ENCODE results near the gene THBD. TPM values are rescaled to one million over a fixed set of nuclear protein-coding genes. Genes with fewer than 3 reads are reported as not detected.

Gene THBD
- total and polyA plus RNA-seq, 2 of the 4 experiments (the other 2 are of a cell fraction), result 0.07 TPM; not detected in 1

DNA sequence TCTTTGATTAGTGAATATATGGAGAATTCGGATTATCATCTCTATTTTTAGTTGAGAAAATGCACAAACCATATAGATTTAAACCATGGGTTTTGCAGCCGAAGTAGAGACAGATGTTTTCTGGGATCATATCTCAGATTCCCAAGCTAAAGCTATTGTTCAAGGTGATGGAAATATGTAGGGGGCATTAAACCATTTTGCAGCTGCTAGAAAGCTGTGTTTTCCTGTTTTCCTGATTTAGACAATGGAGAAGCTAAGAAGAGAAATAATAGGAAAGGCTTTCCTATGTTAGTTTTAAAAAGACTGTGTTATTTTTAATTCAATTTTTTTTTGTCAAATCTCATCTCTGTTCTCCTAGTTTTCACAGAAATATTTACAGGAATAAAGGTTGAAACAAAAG is 30.5 kb upstream of the THBD start:
- Histone ChIP-seq H3K23ac (ENCODE audit: low read depth, low read length) (no peak overlapping the region), H3K4me3 (ENCODE audit: insufficient read depth, low read depth, low read length) (no peak overlapping the region), H2BK120ac (ENCODE audit: low read depth, low read length) (no peak overlapping the region), H4K91ac (ENCODE audit: insufficient read depth, low read depth, low read length) (no peak overlapping the region), H4K20me1 (ENCODE audit: insufficient read depth, low read length) (no peaks in the 10 kb centered on the region), H2AK9ac (replicated peaks; ENCODE audit: low read depth, low read length, poor library complexity) (no peak overlapping the region), H3K9ac (ENCODE audit: low read depth, low read length) (no peak overlapping the region), H3K79me1 (ENCODE audit: low read depth in 1 of 2, low read length in 2 of 2) (no peaks in the 10 kb centered on the region), H3K56ac (ENCODE audit: extremely low read depth, insufficient read depth, low read length) (no peak overlapping the region), H2AFZ (replicated peaks; ENCODE audit: low read length, poor library complexity) (no peak overlapping the region), H2BK5ac (ENCODE audit: low read depth, low read length, poor library complexity, severe bottlenecking) (no peak overlapping the region), H2AK5ac (ENCODE audit: low read depth, low read length) (no peak overlapping the region), H3K9me3 (ENCODE audit: control insufficient read depth, insufficient read depth, low read length) (no peaks in the 10 kb centered on the region), H3K18ac (ENCODE audit: low read depth, low read length) (no peak overlapping the region), H4K8ac (ENCODE audit: low read depth in 2 of 2, low read length in 2 of 2) (no peak overlapping the region), H2BK15ac (ENCODE audit: low read depth, low read length) (no peak overlapping the region), H3K27me3 (ENCODE audit: control insufficient read depth, insufficient read depth, low read length) (peaks cover 41% of the 10 kb centered on the region), H3K27ac (ENCODE audit: insufficient read depth, low read length) (no peak overlapping the region), H3K36me3 (ENCODE audit: control insufficient read depth, insufficient read depth, low read length) (no peaks in the 10 kb centered on the region), H3K9me1 (ENCODE audit: insufficient read depth, low read length) (no peaks in the 10 kb centered on the region), H3K4me1 (ENCODE audit: control insufficient read depth, insufficient read depth, low read length) (no peaks in the 10 kb centered on the region), H4K5ac (ENCODE audit: low read depth, low read length) (no peak overlapping the region), H3K4me2 (ENCODE audit: low read depth, low read length) (no peak overlapping the region), H3K14ac (replicated peaks; ENCODE audit: low read depth, low read length) (no peak overlapping the region), H3K4ac (ENCODE audit: low read depth, low read length) (no peak overlapping the region), H2BK20ac (ENCODE audit: low read depth, low read length) (no peak overlapping the region)
- CTCF ChIA-PET, result interaction anchor here (0.6 kb wide), 1 partner anchor 47 kb away, joined by 4 read pairs; no protein-coding TSS in a partner anchor
- intact Hi-C loops (cut with micrococcal nuclease), result no loop called here
- POLR2A ChIA-PET (ENCODE audit: unreplicated experiment), result no interaction called here
- no CpG with 5 or more reads among the region's 2 CpGs for WGBS, 2 experiments (ENCODE audit: extremely low coverage in 2 of 2, insufficient read length in 1 of 2)
- DNase-seq (no peak), ATAC-seq (ENCODE audit: low read depth) (no peak)
- TF ChIP-seq, protein P1, sequence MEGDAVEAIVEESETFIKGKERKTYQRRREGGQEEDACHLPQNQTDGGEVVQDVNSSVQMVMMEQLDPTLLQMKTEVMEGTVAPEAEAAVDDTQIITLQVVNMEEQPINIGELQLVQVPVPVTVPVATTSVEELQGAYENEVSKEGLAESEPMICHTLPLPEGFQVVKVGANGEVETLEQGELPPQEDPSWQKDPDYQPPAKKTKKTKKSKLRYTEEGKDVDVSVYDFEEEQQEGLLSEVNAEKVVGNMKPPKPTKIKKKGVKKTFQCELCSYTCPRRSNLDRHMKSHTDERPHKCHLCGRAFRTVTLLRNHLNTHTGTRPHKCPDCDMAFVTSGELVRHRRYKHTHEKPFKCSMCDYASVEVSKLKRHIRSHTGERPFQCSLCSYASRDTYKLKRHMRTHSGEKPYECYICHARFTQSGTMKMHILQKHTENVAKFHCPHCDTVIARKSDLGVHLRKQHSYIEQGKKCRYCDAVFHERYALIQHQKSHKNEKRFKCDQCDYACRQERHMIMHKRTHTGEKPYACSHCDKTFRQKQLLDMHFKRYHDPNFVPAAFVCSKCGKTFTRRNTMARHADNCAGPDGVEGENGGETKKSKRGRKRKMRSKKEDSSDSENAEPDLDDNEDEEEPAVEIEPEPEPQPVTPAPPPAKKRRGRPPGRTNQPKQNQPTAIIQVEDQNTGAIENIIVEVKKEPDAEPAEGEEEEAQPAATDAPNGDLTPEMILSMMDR (conservative IDR thresholded peaks at IDR 0.05; ENCODE audit: low read depth, low read length), result no peak
- TF ChIP-seq POLR2A (IDR thresholded peaks at IDR 0.05; ENCODE audit: low read depth, low read length) (no peak), CHD1 (IDR thresholded peaks at IDR 0.05; ENCODE audit: low read depth, low read length) (no peak), FOS (IDR thresholded peaks at IDR 0.05; ENCODE audit: low read depth, low read length) (no peak), RCOR1 (IDR thresholded peaks at IDR 0.05; ENCODE audit: insufficient replicate concordance, low read length) (no peak), SMC3 (IDR thresholded peaks at IDR 0.05; ENCODE audit: low read depth, low read length) (no peak), MXI1 (IDR thresholded peaks at IDR 0.05; ENCODE audit: borderline replicate concordance, low read depth, low read length) (no peak), MAZ (IDR thresholded peaks at IDR 0.05; ENCODE audit: borderline replicate concordance, low read depth, low read length) (no peak), RAD21 (IDR thresholded peaks at IDR 0.05; ENCODE audit: low read length) (no peak), USF2 (IDR thresholded peaks at IDR 0.05; ENCODE audit: low read depth, low read length) (no peak), RFX5 (IDR thresholded peaks at IDR 0.05; ENCODE audit: low read depth, low read length) (no peak), NFE2L2 (IDR thresholded peaks at IDR 0.05; ENCODE audit: low read depth, low read length) (no peak), BHLHE40 (IDR thresholded peaks at IDR 0.05; ENCODE audit: low read depth, low read length) (no peak), CEBPB (IDR thresholded peaks at IDR 0.05; ENCODE audit: low read depth, low read length) (no peak), MAFK (IDR thresholded peaks at IDR 0.05; ENCODE audit: low read depth, low read length) (no peak)
- TF ChIP-seq, protein P2, sequence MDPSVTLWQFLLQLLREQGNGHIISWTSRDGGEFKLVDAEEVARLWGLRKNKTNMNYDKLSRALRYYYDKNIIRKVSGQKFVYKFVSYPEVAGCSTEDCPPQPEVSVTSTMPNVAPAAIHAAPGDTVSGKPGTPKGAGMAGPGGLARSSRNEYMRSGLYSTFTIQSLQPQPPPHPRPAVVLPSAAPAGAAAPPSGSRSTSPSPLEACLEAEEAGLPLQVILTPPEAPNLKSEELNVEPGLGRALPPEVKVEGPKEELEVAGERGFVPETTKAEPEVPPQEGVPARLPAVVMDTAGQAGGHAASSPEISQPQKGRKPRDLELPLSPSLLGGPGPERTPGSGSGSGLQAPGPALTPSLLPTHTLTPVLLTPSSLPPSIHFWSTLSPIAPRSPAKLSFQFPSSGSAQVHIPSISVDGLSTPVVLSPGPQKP (IDR thresholded peaks at IDR 0.05; ENCODE audit: borderline replicate concordance, low read depth, low read length), result no peak
- no TSS peak for BruUV-seq (replicated peaks)
- dilution Hi-C loops (cut with HindIII; ENCODE audit: low sequenced_read_pairs, unreplicated experiment), result no loop called here
- in situ Hi-C loops (cut with MboI; ENCODE audit: low sequenced_read_pairs), result loop anchor here (25.0 kb wide), 1 partner anchor 107 kb away; no protein-coding TSS in a partner anchor
